Measurements from ENCODE around the gene BSG.

DNA sequence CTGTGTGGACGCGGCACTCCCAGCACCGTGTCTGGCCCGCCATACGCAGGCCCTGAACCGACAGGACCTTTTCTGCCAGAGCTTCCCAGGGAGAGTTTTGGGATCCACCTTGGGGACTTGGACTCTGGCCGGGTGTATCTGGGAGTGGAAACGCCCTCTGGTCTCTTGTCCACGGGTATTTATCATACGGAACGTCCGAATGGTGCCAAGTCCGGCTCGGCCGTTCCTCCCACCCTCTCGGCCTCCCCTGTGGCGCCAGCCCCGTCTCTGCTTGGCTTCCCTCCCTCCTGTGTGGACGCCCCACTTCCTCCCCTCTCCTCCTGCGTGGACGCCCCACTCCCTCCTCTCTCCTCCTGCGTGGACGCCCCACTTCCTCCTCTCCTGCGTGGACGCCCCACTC lies 29.4 kb downstream of the BSG start:
- TF ChIP-seq EP300 (IDR thresholded peaks at IDR 0.05) (no peak), SMC3 (IDR thresholded peaks at IDR 0.05) (no peak), RNF2 (IDR thresholded peaks at IDR 0.05; ENCODE audit: borderline replicate concordance, low read depth) (no peak)
- TF ChIP-seq, protein P1, sequence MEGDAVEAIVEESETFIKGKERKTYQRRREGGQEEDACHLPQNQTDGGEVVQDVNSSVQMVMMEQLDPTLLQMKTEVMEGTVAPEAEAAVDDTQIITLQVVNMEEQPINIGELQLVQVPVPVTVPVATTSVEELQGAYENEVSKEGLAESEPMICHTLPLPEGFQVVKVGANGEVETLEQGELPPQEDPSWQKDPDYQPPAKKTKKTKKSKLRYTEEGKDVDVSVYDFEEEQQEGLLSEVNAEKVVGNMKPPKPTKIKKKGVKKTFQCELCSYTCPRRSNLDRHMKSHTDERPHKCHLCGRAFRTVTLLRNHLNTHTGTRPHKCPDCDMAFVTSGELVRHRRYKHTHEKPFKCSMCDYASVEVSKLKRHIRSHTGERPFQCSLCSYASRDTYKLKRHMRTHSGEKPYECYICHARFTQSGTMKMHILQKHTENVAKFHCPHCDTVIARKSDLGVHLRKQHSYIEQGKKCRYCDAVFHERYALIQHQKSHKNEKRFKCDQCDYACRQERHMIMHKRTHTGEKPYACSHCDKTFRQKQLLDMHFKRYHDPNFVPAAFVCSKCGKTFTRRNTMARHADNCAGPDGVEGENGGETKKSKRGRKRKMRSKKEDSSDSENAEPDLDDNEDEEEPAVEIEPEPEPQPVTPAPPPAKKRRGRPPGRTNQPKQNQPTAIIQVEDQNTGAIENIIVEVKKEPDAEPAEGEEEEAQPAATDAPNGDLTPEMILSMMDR (IDR thresholded peaks at IDR 0.05), result no peak

Data from A549 (cell line).